ENCODE measurements around the gene ADH4. TPM values are rescaled to one million over a fixed set of nuclear protein-coding genes. Genes with fewer than 3 reads are reported as not detected.
"Not testable (repeated sequence)": the region's sequence is repeated elsewhere in the genome, so short reads cannot be mapped to it uniquely, and the experiment has no call there.

Gene ADH4
- total and polyA plus RNA-seq, 12 donors, result 0.31 to 10.7 (median 1.4) TPM; not detected in 2

GRCh38 chr4:99104153-99104552 lies 39.9 kb downstream of the ADH4 start:
- intact Hi-C loops (cut with DNase I), result no loop called here
- DNase-seq, result no peak
- Histone ChIP-seq H3K27me3 (no peaks in the 10 kb centered on the region), H3K27ac (no peak overlapping the region), H3K9me3 (replicated peaks in 1 of 3) (no peaks in the 10 kb centered on the region), H3K4me3 (no peak overlapping the region), H3K4me1 (replicated peaks in 1 of 2) (no peaks in the 10 kb centered on the region), H3K36me3 (replicated peaks in 1 of 2) (no peaks in the 10 kb centered on the region)
- 78 to 96% (median 81%) methylated on average over 1 of the region's 1 CpG for WGBS, 4 donors
- TF ChIP-seq CTCF (IDR thresholded peaks at IDR 0.05), result no peak
- no peak for TF ChIP-seq POLR2A (IDR thresholded peaks at IDR 0.05)

GRCh38 chr4:99103166-99103565 lies 40.9 kb downstream of the ADH4 start:
- no peak for TF ChIP-seq POLR2A (IDR thresholded peaks at IDR 0.05)
- no peak for TF ChIP-seq CTCF (IDR thresholded peaks at IDR 0.05)
- intact Hi-C loops (cut with DNase I), result no loop called here

GRCh38 chr4:99102634-99103033 lies 41.5 kb downstream of the ADH4 start:
- WGBS, 4 donors, result 93 to 97% (median 95%) methylated on average over 2 of the region's 2 CpGs
- TF ChIP-seq POLR2A (IDR thresholded peaks at IDR 0.05), result no peak
- TF ChIP-seq CTCF (IDR thresholded peaks at IDR 0.05), result no peak
- H3K27ac ChIP-seq, result no peak overlapping the region

More at GRCh38 chr4:99103166-99103565, 40.9 kb downstream of the ADH4 start:
- Histone ChIP-seq H3K9me3 (replicated peaks in 1 of 3) (no peaks in the 10 kb centered on the region), H3K4me3 (no peak overlapping the region), H3K27ac (no peak overlapping the region), H3K36me3 (replicated peaks in 1 of 2) (no peaks in the 10 kb centered on the region), H3K27me3 (no peaks in the 10 kb centered on the region), H3K4me1 (replicated peaks in 1 of 2) (no peaks in the 10 kb centered on the region)
- DNase-seq, result no peak

GRCh38 chr4:99100876-99101275 lies 43.2 kb downstream of the ADH4 start:
- DNase-seq, result no peak
- Histone ChIP-seq H3K27me3 (no peaks in the 10 kb centered on the region), H3K4me1 (replicated peaks in 1 of 2) (no peaks in the 10 kb centered on the region), H3K27ac (no peak overlapping the region), H3K36me3 (replicated peaks in 1 of 2) (no peaks in the 10 kb centered on the region), H3K9me3 (replicated peaks in 1 of 3) (no peaks in the 10 kb centered on the region), H3K4me3 (no peak overlapping the region)
- 83 to 97% (median 91%) methylated on average over 1 of the region's 1 CpG for WGBS, 4 donors
- TF ChIP-seq CTCF (IDR thresholded peaks at IDR 0.05) (no peak), POLR2A (IDR thresholded peaks at IDR 0.05) (no peak)
- intact Hi-C loops (cut with DNase I), result no loop called here

More at GRCh38 chr4:99102634-99103033, 41.5 kb downstream of the ADH4 start:
- intact Hi-C loops (cut with DNase I), result no loop called here
- no peaks in the 10 kb centered on the region for H3K9me3 ChIP-seq (replicated peaks in 1 of 3)
- H3K4me3 ChIP-seq, result no peak overlapping the region
- H3K27me3 ChIP-seq, result no peaks in the 10 kb centered on the region
- no peak for DNase-seq
- no peaks in the 10 kb centered on the region for H3K36me3 ChIP-seq (replicated peaks in 1 of 2)
- no peaks in the 10 kb centered on the region for H3K4me1 ChIP-seq (replicated peaks in 1 of 2)

- H3K4me1 ChIP-seq (replicated peaks in 1 of 2); DNase-seq; H3K27me3 ChIP-seq; H3K4me3 ChIP-seq; intact Hi-C loops (cut with DNase I); H3K36me3 ChIP-seq (replicated peaks in 1 of 2); H3K27ac ChIP-seq; H3K9me3 ChIP-seq (replicated peaks in 1 of 3): not testable (repeated sequence)
- WGBS, 4 donors, result 77 to 89% (median 83%) methylated on average over 5 of the region's 5 CpGs
These were observed 44.3 kb downstream of the ADH4 start for GRCh38 chr4:99099814-99100213.
